ENCODE results near the gene WDR4.
A peak's percentile ranks its signal among the peaks of the same experiment; 100 is the strongest.
"Not testable (repeated sequence)": the region's sequence is repeated elsewhere in the genome, so short reads cannot be mapped to it uniquely, and the experiment has no call there.

Gene WDR4

GRCh38 chr21:42878993-42879787 is at the start of gene WDR4:
TSS of gene WDR4 (minus strand) at chr21:42879539. CDS start at chr21:42879495, 44 bp downstream.
- DNase-seq (ENCODE audit: low read depth, low spot score) = peak; percentile 96

- not testable (repeated sequence) for DNase-seq (ENCODE audit: low read depth, low spot score)
Observed at GRCh38 chr21:42927474-42928200, 48.3 kb upstream of the WDR4 start.

DNA sequence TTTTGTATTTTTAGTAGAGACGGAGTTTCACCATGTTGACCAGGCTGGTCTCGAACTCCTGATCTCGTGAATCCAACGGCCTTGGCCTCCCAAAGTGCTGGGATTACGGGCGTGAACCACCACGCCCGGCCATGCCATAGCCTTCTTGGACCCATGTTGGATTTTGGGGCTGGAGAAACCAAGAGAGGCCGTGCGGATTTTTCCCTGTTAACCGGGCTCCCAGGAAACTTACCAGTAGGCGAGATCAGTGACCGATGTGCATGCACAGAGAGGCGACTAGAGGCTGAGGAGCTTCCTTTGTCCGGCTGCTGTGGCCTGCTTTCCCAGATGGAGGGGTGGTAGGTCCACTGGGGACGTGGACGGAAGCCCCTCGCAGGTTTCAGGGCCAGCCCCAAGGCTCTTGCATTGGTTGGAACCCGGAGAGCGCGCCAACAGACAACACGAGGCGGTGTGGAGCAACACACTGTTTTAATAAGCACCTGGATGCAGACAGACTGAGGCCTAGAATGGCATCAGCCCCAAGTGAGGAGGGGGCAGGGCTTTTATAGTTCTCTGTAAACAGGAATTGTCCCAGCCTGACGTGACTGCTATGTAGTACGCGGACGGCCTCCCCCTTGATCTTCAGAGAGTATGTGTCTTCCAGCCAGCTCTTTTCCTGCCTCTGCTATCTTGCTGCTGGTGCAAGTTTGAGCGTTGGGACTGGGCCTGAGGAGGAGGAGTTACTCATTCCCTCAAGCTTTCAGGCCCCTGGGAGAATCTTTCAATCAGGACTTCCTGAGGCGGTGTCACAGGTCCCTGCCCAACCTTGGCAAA is 46.0 kb upstream of the WDR4 start, which contains the start of gene ERVH48-1:
Gene ERVH48-1, minus strand, starts transcription at position 517 of the 813 bp plus-strand sequence. CDS start 6,624 bp downstream, outside the sequence.
- no peak for DNase-seq (ENCODE audit: low read depth, low spot score)

DNA sequence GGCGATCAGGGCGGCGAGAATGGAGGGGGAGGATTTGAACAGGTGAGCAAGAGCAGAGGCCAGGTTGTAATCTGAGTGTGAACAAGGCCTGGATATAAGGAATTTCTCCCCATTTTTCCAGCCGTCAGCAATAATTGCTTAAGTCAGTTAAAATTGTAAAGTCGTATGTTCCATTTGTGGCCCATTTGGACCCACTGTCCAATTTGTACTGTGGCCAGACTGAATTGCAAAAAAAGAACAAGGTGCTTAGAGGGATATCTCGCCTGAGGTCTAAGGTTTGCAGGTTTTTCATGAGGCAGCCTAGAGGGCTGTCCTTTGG is 45.1 kb upstream of the WDR4 start:
- no peak for DNase-seq (ENCODE audit: low read depth, low spot score)

DNA sequence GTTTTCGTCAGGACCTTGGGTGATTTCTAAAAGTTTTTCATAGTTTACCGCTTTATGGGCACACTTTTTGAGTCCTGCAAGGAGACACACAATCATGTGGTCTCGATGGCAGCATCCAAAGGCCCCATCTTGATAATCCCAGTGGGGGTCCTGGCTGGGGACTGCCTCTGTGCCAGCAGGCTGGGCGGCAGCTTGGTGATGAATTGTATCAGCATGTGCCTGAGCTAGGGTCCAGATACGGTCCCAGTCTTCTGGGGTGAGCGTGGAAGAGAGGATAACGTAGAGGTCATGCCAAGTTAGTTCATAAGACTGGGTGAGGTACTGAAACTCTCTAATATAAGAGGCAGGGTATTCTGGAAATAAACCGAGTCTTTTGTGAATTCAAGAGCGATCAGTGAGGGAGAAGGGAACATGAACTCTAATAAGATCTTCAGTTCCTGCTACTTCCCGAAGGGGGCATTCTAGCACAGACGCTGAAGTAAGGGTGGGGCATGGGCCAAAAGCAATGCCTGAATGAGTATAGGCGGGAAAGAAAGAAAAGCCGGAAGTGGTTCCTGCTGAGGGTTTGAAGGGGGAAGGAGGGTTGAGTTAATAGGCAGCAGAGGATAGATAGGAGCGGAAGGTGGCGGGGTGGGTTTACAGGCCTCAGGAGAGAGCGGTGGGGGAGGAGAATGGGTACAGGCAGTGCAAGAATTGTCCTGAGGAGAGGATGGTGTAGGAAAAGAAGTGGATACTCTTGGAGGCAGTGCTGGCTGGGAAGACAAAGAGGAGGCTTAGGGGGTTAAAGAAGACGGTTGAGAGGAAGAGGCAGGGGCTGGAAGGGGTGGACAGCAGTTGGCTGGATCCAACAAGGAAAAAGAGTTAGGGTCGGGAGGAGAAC is 44.5 kb upstream of the WDR4 start:
- peak; percentile 68 for DNase-seq (ENCODE audit: low read depth, low spot score)

DNA sequence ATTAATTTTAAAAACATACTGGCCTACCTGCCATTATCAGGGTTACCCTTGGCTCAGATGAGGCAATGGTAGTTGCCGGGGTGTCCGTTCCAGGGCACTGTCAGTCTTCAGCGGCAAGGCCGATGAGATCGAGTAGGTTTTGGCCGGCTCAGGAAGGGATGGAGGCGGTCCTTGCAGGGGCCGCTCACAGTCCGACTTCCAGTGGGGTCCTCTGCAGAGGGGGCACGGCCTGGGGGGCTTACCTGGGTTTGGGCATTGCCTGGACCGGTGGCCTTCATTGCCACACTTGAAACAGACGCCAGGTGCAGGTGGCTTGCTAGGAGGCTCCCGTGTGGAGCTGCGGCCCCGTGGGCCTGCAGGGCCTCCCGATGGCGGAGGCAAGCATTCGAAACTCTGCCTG is 43.6 kb upstream of the WDR4 start:
- no peak for DNase-seq (ENCODE audit: low read depth, low spot score)

GRCh38 chr21:42921927-42922326 is 42.6 kb upstream of the WDR4 start:
- DNase-seq (ENCODE audit: low read depth, low spot score) = no peak

- DNase-seq (ENCODE audit: low read depth, low spot score) = no peak
Observed at GRCh38 chr21:42918291-42918690, 39.0 kb upstream of the WDR4 start.

- DNase-seq (ENCODE audit: low read depth, low spot score) = no peak
Observed at GRCh38 chr21:42913476-42913875, 34.1 kb upstream of the WDR4 start.

- DNase-seq (ENCODE audit: low read depth, low spot score) = not testable (repeated sequence)
Observed at GRCh38 chr21:42911920-42912319, 32.6 kb upstream of the WDR4 start.

GRCh38 chr21:42908484-42908883 is 29.1 kb upstream of the WDR4 start:
- DNase-seq (ENCODE audit: low read depth, low spot score) = not testable (repeated sequence)

GRCh38 chr21:42906233-42906632 is 26.9 kb upstream of the WDR4 start:
- DNase-seq (ENCODE audit: low read depth, low spot score) = no peak

- no peak for DNase-seq (ENCODE audit: low read depth, low spot score)
Observed at GRCh38 chr21:42905195-42905594, 25.9 kb upstream of the WDR4 start.

DNA sequence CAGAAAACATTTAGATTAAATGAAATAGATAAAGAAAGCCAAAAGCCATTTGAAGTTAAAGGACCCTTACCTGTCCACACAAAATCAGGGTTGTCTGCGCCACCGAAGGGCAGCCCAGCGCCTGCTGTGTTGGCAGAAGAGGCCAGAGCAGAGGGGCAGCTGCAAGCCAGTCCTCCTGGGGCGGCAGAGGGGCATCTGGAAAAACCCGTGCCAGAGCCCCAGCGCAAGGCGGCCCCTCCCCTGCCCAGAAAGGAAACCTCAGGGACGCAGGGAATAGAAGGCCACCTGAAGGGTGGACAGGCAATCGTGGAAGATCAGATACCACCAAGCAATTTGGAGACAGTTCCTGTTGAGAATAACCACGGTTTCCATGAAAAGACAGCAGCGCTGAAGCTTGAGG is 24.5 kb upstream of the WDR4 start:
- no peak for DNase-seq (ENCODE audit: low read depth, low spot score)

DNA sequence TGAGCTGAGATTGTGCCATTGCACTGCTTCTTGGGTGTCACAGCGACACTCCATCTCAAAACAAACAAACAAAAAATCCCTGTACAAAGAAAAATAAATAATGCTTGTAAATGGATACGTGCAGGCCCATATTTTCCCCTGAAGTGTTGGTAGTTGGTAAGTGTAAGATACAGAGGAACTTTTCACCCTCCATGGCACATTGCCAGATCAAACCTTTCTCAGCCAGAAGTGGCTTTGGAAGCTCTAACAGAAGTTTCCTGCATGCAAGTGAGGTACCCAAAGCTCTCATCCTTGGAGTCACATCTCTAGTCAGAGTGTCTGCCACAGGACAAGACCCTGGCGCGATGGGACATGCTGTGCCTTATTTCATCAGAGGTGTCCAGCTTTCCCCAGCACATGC is 21.1 kb upstream of the WDR4 start:
- no peak for DNase-seq (ENCODE audit: low read depth, low spot score)

DNA sequence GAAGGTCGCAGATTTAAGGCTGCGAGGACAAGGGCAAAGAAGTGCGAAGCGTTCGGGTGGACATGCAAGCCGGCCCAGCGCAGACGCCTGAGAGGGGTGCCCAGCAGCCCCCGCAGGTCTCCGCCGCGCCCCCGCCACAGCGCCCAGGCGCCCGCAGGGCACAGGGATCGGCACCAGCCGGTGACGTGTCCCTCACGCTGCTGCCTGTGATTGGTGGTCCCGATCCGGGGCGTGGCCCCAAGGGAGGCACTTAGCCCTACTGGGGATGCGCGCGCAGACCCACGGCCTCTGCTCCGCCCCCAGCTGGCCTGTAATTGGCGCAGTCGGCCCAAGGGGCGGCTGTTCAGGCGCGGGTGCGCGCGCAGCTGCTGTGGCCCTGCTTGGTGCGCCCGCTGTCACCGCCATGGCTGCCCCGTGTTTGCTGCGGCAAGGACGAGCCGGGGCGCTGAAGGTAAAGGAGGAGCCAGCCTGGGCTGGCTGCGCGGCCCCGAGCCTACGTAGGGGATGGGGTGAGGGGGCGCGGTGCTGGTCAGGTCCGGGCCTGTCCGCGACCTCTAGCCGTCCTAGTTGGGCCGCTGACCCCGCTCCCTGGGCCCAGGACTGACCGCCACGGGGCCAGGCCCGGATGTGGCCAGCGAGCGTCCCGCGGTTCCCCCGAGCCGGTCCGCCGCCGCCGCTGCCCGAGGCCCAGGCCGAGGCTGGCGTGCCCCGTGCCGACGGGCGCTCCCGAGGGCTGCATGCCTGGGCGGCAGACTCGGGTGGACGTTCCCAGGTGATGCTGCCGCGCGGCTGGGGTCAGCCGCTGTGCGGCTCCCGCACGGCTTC is 13.8 kb upstream of the WDR4 start, which contains the start of gene NDUFV3:
Gene NDUFV3, plus strand, starts transcription at position 379 of the 825 bp plus-strand sequence. Its CDS starts 25 bp downstream, at position 404.
- DNase-seq (ENCODE audit: low read depth, low spot score) = peak; percentile 94

- DNase-seq (ENCODE audit: low read depth, low spot score) = no peak
Observed at GRCh38 chr21:42892582-42892930, 13.2 kb upstream of the WDR4 start.

GRCh38 chr21:42887326-42887725 is 8.0 kb upstream of the WDR4 start:
- DNase-seq (ENCODE audit: low read depth, low spot score) = no peak

- DNase-seq (ENCODE audit: low read depth, low spot score) = no peak
Observed at GRCh38 chr21:42883921-42884320, 4.6 kb upstream of the WDR4 start.

GRCh38 chr21:42880352-42880751 is 1.0 kb upstream of the WDR4 start:
- DNase-seq (ENCODE audit: low read depth, low spot score) = no peak
